GM18508 (cell line): ENCODE measurements around the gene VAT1L.

Source experiments
- ATAC-seq: cut with Tn5 transposase; IDR thresholded peaks from one replicate; pipeline ENCODE4 v1.9.1; 2021; ENCODE audit warnings: moderate number of reproducible peaks; ENCODE audit not compliant: insufficient read depth, unreplicated experiment

Gene VAT1L

DNA sequence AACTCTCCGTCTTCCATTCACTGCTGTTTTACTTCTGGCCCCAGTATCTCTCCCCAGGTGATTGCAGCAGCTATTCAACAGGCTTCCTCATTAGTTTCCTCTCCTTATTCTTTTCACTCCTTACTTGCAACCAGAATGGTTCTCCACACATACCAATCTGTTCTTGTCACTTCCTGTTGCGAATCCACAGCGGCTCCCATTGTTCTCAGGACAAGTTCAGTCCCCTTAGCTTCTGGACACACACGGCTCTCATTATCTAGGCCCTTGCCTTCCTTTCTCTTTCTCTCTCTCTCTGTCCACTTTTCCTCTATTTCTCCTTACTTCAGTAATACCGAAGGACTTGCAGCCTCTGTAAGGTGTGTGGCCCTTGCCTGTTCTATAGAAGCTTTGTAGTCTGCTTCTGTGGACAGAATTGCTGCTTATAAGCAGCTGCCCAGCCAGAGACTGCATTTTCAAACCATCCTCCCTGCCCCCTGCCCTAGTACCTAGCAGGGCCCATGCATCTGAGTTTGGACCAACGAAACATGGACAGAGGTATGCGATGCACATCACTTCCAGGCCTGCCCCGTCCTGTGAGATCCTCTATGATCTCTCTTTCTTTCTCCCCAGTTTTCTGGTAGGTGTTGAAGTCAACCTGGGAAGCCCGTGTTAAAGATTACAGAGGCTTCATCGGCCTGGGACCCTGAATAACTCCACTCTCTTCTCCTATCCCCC, 45.7 kb downstream of the VAT1L start:
- ATAC-seq: no peak

DNA sequence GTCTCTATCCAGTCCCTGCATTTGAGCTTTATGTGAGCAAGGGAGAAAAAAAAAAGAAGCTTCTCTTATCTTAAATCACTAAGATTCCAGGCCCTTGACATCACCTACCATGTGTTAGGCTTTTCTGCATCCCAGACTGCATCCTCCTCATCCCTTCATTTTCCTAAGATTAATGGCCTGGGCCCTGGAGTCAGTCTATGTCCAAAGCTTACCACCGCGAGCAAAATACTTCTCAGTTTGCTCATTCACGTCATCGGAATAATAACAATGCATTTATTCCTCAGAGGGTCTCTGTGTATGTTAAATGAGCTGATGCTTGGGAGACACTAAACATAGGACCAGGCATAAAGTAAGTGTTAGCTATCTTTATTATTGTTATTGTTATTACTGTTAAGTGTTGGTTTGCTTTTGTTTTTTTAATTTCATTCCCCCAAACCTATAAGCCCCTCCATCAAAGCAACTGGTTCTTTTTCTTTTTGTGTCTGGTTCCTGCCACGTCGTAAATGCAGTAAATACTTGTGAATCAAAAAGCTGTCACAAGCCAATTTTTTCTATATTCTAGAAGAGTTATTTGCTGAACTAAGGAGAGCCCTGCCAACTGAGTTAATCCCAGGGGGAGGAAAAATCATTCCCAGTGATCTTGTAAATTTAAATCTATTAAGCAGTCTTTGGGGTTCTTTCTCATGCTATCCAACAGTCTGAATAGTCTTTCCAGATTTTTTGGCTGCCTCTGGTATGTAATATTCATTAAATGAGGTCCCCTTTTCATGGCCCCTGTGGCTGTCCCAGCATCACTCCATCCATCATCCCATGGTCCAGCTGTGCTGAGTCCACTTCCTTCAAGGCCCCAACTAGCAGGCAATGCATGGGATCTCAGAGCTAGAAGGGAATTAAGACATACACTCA, 46.5 kb downstream of the VAT1L start:
- ATAC-seq: no peak

DNA sequence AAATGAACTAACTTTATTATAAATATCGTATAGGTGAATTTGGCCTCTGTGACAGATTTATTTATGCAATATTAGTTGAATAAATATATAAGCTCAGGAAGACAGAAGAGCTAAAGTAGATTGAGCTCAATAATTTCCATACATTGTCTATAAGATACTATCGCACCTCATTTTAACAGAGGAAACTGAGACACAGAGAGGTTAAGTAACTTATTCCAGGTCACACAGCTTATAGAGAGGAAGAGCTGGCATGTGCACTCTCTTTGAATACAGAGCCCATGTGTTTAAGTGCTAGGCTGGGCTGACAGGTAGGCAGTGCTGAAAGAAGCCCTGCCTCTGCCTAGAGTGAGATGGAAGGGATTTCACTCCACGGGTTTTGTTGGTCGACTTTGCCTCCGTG, 48.4 kb downstream of the VAT1L start:
- ATAC-seq: no peak

DNA sequence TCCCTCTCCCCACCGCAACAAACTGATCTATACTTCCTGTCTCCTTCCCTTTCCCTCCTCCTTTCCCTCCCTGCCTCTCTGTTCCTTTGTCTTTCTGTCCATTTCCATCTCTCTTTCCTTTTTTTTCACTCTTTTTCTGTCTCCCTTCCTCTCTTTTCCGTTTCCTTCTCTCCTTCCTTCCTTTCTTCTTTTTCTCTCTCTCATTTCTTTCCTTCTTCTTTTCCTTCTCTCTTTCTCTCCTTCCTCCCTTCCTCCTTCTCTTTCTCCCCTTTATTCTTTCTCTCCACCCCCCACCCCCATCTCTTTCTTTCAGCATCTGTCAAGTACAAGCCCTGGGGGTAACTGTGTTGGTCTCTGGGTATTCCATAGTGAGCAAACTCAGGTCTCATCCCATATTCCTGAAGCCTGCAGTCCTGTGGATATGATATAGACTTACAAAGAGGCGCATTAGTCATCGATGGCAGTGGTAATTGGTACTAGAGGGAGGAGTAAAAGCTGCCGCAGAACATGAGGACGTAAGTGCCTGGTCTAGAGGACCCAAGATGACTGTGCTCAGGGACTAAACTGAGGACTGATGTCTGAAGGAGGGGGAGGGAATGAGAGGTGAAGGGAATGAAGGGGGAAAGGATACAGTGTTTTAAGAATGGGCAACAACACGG, 50.4 kb downstream of the VAT1L start:
- no peak for ATAC-seq

DNA sequence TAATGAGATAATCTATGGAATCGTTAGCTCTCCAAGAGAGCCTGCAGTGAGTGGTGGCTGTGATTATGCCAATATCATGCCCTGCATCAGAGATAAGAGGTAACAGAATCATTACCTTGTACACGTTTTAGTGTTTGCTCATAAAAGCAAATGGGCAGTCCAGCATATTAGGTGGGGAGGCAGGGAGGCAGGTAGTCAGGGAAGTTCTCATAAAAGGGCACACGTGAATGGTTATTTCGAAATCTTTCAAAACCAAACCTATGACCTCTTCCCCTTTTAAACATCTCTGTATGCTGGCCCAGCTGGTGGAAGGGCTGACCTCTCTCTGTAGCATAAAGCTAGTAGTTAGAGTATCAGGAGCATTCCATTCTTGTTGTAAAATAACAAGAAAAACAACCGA, 51.7 kb downstream of the VAT1L start:
- ATAC-seq: no peak

DNA sequence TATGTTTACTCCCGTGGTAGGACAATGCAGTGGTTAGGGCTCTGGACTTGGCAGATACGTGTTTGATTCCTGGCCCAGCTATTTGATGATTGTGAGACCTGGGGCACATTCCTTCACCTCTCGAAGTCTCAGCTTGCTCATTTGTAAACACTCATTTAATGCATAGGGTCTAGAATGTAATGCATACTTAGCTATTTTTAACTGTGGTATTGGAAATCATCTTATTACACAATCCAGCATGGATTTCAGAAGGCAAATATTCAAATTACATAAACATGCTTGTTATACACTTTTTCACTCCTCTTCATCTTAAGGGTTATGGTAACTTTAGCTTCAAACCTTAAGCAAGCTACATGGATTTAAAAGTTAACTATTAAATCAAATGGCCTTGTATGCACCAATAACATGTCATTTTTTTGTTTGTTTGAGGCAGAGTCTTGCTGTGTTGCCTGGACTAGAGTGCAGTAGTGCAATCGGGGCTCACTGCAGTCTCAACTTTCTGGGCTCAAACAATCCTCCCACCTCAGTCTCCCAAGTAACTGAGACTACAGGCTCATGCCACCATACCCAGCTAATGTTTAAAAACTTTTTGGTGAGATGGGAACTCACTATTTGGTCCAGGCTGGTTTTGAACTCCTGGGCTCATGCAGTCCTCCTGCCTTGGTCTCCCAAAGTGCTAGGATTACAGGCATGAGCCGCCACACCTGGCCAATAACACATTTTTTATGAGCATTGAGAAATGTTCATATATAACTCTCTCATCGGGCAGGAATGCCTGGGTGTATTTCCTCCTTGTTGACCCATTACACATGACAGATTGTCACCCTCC, 52.5 kb downstream of the VAT1L start:
- no peak for ATAC-seq

DNA sequence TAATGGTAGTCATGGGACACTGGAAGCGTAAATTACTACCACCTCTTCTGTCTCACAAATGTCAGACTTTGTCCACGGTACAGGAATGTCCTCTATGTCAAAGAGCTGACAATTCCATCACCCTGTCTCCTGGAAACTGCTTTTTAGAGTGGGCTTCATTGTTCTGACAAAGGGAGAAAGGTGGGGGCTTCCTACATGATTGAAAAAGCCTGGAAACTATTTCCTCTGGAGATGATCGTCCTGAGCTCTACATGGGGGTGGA, 53.1 kb downstream of the VAT1L start:
- no peak for ATAC-seq

DNA sequence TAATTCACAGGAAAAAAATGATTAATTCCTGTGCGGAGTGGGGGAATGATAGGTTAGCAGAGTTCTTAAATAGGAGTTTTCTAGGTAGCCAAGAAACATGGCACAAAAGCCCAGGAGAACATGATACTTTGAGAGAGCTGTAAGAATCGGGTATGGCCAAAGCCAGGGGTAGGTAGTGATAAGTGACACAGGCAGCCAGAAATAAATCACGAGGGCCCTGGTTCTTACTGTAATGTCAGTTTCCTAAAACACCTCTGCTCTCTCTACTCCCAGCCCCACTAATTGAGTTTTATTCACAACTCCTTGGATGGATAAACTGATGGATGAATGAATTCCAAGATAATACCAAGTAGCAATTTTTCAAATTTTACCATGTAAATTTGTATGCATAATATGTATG, 54.1 kb downstream of the VAT1L start:
- ATAC-seq: no peak

DNA sequence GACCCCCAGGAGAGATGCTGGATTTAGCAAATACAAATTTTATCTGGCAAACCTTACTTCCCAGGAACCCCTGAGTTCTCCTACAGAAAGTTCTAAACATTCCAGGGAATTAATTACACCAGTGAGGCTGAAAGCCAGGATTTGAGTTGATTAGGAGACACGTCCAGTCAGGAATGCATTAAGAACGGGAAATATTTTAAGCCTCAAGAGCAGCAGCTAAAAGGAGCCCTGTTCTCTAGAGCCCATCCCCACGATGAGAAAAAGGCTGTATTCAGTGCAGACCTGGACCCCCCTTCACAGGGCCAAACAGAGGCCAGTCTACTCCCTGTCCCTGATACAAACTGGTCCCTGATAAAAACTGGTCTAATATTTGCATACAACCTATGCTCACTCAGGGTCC, 55.0 kb downstream of the VAT1L start:
- ATAC-seq: no peak

DNA sequence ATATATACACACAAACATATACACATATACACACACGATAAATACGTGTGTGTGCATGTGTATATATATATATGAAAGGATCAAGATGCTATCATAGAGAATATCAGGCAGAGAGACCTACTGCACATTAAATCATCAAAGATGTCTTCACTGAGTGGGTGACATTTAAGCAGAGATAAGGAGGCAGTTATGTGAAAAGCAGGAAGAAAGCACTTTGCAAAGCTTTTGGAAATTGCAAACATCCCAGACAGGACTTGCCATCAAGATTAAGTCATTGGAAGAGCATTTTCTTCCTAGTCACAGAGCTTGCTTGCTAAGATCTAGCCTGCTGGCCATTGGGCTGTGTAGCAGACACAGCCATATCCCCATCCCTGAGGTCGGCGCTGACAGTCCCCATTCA, 56.4 kb downstream of the VAT1L start:
- no peak for ATAC-seq

DNA sequence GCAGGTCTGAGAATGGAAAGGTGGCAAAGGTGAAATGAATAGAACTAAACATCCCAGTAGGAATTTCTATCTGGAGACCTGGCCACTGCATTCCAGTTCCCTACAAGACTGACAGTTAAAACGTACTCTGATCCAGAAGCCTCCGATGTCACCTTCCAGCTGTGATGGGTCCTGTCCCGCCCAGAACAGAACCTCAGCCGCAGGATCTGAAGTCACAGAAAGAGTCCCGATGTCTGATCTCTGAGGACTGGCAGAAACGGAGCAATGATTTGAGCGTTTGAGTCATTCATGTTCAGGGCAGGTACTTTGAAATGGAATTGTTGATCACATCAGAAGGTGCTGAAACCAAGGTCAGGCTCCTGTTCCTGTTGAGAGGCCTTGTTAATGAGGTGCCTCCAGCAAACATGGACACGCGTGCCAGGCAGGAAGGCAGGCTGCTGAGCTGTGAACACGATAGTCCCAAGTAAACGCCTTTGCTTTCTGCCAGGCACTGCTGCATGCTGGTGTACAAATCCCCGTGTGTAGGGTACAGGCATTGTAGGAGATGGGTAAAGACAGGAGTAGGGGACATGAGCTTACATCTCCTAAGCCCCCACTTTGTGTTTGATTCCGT, 61.4 kb downstream of the VAT1L start:
- no peak for ATAC-seq

DNA sequence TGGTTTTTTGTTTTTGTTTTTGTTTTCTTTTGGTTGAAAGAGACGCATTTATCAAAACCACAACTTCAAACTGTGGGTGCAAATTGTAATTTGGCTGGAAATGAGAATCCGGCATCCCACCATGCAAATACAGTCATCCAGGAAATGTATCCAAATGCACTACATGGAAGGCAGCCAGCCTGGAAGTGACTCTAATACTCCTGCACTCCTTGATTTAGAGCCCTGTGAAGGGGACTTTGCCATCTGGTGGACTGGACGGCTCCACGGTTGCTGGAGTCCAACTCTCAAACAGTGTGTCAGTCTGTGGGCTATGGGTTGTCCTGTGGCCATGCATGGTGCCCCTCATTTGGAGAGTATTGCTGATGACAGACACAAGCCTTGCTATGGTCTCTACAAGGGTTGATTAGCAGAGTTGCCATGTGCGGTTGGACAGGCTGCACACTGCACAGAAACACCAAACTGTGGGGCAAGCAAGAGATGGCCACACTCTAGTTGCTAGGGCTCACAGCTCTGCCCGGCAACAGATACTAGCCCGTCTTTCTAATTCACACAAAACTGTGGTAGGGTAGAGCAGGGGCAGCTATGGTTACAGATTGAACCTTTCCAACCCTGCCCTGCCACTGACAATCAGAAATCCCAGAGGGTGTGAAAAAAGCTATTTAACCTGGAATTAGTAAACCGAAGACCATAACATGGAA, 62.4 kb downstream of the VAT1L start:
- ATAC-seq: no peak

DNA sequence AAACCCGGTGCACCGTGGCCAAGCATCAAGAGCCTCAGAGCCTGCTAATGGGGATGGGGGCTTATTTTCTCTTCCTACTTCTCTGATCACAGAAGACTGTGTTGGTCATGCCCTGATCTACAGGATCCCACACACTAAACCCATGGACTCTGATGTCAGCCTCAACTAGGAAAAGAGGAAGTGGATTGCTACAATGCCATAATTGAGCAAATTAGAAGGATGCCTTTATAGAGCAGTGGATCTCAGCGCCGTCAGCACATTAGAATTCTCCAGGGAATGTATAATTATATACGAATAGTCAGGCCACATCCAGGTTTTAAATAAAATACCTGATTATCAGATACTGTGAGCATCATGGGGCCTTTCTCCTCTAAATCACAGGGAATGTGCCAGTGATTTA, 64.8 kb downstream of the VAT1L start:
- no peak for ATAC-seq

DNA sequence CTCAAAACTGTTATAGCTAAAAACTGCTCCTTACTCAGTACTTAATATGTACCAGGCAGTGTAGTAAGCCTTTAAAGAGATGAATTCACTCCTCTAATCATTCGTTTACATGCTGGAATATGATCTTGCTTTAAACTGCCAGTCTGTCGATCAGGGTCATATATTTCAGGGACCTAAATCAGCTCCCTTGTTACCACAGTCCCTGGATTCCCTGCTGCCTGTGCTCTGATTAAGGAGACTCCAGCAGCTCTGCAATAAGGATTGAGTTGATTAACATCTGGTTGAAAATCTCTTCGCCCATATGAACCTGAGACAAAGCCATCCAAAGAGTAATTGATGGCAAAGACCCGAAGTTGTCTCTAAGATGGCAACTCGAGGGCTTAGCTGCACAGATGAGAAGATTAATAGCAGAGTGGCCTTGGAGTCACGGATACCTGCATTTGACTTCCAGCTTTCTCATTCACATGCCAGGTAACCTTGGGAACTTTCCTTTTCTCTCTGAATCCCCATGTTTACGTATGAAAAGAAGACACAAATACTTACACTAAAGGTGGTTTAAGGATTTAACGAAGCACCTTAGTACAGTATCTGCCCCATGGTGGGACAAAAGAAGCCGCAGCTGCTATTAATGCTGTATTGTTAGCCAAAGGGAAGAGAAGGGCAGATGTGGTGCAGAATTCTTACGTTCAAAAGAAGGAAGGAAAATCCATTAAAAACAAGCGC, 68.2 kb downstream of the VAT1L start:
- ATAC-seq: no peak

DNA sequence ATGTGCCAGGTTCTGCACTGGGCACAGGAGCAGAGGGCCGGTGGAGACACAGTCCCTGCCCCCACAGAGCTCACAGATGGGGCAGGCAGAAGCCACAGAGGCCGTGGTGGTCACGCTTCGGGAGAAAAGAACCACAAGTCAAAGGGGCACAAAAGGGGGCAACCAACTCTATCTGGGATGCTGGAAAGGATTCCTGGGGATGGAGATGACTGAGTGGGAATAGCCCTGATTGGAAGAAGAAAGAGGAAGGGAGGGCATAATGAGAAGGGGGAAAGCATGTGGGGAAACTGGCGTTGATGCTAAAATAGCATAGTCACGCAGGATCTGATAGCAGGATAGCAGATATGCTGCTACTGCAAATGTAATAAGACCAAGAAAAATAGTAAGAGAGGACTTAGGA, 69.7 kb downstream of the VAT1L start:
- ATAC-seq: no peak

DNA sequence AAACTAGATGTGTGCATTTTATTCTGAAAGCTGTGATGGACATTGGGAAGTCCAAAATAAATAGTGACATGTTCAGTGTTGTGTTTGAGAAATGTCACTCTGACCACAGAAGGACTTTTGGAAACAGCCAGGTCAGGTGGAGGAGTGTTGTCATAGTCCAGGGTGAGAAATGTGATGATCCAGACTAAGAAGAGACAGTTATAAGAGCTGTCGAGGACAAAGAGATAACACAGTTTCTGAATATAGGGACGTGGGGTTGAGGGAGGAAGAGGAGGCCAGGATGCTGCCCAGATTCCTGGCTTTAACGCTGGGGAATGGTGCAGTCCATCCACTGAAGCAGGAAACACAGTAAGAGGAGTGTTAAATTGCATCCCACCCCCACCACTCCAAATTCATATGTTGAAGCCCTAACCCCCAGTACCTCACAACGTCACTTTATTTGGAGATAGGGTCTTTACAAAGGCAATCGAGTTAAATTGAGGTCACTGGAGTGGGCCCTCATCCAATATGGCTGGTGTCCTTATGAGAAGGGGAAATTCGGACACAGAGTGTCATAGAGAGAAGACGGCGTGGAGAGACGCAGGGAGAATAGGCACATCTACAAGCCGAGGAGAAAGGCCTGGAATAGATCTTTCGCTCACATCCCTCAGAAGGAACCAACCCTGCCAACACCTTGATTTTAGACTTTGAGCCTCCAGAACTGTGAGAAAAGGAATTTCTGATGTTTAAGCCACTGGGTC, 71.3 kb downstream of the VAT1L start:
- no peak for ATAC-seq

DNA sequence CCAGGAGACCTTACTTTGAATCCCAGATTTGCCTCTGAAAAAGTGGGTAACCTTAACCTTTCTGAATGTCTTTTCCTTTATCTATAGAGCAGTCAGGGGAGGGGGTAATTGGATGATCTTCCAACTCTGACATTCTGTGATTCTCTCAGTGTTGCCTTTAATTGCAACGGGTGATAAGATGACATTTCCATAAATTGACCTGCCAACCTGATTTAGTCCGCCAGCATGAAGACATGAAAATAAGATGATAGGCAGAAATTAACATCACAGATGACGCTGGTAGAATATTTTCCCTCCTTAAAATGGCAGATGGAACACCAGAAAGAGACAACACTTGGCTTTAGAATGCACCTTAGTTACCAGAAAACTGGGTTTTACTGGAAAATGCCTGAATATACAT, 72.6 kb downstream of the VAT1L start:
- ATAC-seq: no peak

DNA sequence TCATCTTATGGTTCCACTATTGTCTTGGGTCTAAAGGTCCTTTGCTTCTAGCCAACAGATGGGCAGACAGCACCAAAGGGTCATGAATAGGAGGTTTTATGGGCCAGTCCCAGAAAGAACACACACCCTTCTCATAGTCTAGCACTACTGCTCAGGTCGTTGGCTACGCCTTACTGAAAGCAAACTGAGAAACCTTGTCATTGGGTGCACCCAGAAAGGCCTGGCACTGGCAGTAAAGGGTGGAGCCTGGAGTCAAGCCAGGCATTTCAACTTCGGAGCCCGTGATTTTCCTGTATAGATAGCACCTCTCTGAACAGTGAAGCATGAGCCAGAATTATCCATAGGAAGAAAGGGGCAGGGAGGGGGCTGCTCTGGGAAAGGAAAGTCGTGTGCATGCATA, 74.9 kb downstream of the VAT1L start:
- no peak for ATAC-seq
